Activated T-helper 1 cell treated with anti-CD3 and anti-CD28 coated beads, Interleukin-2, amount 50 U/mL, for 16 hours (primary cell): ENCODE data around the gene TBC1D16.

Source experiments
- DNase-seq, 2 donors: peaks; one replicate each; pipeline ENCODE4 v3.0.0-alpha.2; 2020; ENCODE audit warnings: low read depth in 1 of 2, low spot score in 1 of 2

The TBC1D16 gene

DNA sequence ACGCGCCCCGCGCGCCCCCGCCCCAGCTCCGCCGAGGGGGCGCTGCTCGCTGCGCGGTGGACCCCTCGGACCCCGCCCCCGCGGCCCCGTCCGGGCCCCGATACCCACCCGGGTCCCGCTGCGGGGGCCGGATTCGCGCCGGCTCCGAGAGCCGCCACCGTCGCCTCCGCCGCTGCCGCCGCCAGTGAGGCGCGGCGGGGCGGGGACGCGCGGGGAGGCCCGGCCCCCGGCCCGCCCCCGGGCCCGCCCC, at the start of gene TBC1D16:
TSS of gene TBC1D16 (minus strand) at position 186 of the 250 bp plus-strand sequence. CDS start 22,325 bp downstream, outside the sequence.
- no peak for DNase-seq

- no peak for DNase-seq
Measured at GRCh38 chr17:80084773-80085172, 49.1 kb upstream of the TBC1D16 start.

DNA sequence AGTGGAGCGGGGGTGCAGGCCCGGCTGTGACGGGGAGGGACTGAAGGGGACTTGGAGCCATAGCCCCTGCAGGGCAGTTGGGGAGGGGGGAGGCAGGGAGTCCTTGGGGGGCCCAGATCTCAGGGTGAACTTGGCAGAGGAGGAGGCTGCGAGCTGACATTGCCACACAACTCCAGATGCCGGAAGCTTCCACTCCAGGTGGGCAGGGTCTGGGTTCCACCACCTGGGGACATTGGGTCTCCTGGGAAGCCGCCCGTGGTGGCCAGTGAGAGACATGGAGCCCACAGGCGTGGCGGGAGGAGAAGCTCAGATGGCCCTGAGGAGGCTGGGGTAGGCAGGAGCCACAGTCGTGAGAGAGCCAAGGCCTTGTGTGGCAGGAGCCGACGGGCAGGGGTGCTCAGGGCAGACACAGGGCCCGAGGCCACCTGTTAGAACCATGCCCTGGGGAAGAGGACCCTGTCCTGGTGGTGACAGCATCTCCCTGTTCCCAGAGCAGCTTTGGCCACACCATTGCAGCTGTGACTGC, 47.5 kb upstream of the TBC1D16 start:
- DNase-seq: no peak

- DNase-seq: peak; percentile 15 to 35
Measured at GRCh38 chr17:80082403-80083135, 46.9 kb upstream of the TBC1D16 start.

DNA sequence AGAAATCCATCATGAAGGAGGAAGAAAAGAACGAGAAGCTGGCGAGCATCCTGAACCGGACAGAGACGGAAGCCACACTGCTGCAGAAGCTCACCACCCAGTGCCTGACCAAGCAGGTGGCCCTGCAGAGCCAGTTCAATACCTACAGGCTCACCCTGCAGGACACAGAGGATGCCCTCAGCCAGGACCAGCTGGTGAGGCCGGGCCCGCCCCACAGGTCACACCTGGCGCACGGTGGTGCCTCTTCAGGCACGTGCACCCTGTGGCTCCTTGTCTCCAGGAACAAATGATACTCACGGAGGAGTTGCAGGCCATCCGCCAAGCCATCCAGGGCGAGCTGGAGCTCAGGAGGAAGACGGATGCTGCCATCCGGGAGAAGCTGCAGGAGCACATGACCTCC, 45.9 kb upstream of the TBC1D16 start:
- no peak for DNase-seq

- DNase-seq: no peak
Measured at GRCh38 chr17:80080081-80080480, 44.4 kb upstream of the TBC1D16 start.

GRCh38 chr17:80072410-80072809, 36.7 kb upstream of the TBC1D16 start:
- no peak for DNase-seq

- DNase-seq: no peak
Measured at GRCh38 chr17:80071116-80071841, 35.6 kb upstream of the TBC1D16 start.

- DNase-seq: no peak
Measured at GRCh38 chr17:80070375-80071115, 34.9 kb upstream of the TBC1D16 start.

GRCh38 chr17:80068301-80069222, 32.9 kb upstream of the TBC1D16 start:
- no peak for DNase-seq

DNA sequence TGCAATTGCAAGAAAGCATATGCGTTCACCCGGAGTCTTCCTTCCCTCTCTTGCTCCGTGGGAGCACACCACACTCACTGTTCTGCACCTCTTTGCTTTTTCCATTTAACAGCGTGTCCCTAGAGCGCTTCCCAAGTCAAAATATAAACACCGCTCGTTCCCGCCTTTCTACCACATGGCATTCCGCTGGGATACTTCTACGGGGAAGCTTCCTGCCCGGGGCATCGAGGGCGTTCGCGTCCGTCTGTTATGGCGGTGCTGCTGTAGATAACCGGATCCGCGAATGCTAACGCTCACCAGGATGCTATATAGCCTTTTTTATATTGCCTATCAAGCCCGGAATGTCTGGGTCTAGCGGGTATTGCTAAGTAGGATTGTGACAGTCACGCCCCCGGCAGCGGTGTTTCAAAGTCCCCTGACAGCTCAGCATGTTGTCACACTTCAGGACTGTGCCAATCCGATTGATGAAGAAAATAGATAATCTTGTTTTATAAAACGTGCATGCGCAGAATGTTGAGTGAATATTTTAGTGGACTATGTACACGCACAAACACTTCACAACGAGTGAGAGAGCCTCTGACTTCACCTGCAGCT, 31.8 kb upstream of the TBC1D16 start:
- no peak for DNase-seq

- DNase-seq: no peak
Measured at GRCh38 chr17:80065478-80066170, 30.0 kb upstream of the TBC1D16 start.

DNA sequence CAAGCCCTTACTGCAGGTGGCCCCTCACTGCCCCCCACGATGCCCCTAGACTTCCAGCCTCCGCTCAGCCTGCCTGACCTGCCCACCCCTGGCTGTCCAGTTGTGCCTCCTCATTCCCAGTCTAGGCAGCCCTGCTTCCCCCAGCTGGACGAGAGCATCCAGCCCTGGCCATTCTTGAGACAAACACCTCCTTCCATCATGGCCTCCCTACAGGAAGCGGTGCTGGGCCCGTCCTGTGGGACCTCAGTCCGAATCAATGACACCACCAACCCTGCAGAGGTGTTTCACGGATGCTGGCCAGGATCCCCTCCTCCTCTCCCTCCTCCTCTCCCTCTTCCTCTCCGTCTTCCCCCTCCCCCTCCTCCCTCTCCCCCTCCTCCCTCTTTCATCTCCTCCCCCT, 29.0 kb upstream of the TBC1D16 start:
- DNase-seq: no peak

DNA sequence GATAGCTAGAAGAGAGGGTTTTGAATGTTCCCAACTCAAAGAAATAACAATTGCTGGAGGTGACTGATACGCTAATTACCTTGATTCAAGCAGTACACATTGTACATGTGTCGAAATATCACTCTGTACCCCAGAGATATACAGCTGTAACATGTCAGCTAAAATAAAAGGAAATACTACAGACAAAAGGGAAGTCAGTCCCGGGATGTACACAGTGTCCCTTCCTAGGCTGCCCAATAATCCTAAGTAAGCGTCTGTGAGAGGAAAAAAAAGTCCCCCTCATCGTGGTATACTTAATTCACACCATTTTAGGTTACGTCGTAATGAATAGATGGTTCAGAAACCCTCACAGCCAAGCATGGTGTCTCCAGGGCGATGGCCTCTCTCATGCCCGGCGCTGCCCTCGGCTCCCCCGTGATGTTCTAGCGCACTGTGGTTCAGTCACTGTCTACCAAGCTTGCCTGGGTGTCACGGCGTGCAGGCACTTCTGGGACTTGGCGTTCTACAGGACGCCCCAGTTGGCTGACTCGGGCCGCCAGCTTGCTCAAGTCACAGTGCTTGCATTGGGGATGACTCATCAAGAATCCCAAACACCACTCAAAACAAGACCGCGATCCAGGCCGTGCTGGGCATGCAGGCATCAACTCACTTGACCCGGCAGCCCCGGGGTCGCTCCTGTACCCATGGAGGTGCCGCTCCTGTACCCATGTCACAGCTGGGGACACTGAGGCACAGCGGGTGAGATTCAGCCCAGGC, 28.3 kb upstream of the TBC1D16 start:
- DNase-seq: no peak

- no peak for DNase-seq
Measured at GRCh38 chr17:80061421-80061820, 25.7 kb upstream of the TBC1D16 start.

DNA sequence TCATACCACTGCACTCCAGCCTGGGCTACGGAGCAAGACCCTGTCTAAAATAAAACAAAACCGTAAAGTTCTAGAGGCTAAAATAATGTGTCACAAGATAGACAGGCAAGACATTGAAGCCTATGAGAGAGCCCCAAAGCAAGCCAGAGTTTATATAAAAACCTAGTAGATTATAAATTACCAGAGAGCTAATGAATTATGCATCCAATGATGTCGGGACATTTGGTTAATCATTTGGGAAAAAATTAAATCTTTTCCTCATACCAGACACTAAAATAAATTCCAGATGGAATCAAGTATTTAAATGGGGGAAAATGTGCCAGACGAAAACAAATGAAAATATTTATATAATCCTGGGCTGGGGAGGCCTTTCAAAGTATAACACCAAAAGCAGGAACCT, 25.0 kb upstream of the TBC1D16 start:
- no peak for DNase-seq

DNA sequence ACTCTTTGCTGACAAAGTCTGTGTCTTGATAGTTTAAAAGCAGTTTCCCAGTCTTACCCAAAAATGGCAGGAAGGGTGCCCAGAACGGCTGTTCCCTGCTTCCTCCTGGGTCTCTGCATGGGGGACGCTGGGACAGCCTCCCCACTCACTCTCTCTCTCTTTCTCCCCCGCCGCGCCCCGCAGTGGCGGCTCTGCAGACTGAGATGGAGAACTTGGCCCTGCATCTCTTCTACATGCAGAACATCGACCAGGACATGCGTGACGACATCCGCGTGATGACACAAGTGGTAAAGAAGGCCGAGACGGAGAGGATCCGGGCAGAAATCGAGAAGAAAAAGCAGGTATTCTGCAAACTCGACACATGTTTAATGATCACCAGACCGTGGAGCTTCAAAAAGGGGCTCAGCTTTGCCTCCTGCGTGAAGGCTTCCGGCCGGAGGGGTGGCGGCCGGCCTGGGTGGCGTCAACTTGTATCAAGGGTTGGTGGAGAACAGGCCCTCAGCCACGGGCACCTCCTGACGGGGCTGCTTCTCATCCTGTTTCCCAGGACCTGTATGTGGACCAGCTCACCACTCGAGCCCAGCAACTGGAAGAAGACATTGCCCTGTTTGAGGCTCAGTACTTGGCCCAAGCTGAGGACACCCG, 22.8 kb upstream of the TBC1D16 start:
- DNase-seq: no peak

DNA sequence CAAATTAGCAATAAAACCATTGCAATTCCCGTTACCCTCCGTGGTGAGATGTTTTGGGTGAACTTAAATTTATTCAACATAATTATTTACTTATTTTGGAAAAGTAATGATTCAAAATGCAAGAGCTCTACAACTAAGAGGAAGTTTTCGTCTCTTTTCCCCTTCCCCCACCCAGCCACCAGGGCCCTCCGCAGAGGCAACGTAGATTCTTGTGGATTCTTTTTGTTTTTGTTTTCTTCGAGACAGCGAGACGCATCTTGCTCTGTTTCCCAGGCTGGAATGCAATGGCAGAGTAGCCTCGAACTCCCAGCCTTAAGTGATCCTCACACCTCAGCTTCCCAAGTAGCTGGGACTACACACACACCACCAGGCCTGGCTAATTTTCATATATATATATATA, 19.9 kb upstream of the TBC1D16 start:
- no peak for DNase-seq

DNA sequence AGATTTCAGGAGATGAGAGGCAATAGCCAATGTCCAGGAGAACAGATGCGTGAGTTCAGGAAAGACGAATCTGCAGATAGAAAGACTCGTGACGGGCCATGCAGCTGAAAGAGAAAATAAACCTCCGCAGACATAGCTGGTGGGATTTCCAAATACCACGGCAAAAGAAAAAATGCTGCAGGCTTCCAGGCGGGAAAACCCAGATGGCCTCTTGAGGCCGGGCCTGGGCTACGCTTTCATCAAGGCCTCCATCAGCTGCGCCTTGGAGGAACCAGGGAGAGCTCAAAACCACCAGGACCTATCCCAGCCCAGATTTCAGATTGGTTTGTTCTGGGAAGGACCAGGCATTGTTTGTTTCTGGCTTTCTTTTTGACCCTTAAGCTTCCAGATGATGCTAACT, 17.4 kb upstream of the TBC1D16 start:
- DNase-seq: no peak
